ENCODE results near the gene SQSTM1.
"Not testable (repeated sequence)": the region's sequence is repeated elsewhere in the genome, so short reads cannot be mapped to it uniquely, and the experiment has no call there.

The SQSTM1 gene

DNA sequence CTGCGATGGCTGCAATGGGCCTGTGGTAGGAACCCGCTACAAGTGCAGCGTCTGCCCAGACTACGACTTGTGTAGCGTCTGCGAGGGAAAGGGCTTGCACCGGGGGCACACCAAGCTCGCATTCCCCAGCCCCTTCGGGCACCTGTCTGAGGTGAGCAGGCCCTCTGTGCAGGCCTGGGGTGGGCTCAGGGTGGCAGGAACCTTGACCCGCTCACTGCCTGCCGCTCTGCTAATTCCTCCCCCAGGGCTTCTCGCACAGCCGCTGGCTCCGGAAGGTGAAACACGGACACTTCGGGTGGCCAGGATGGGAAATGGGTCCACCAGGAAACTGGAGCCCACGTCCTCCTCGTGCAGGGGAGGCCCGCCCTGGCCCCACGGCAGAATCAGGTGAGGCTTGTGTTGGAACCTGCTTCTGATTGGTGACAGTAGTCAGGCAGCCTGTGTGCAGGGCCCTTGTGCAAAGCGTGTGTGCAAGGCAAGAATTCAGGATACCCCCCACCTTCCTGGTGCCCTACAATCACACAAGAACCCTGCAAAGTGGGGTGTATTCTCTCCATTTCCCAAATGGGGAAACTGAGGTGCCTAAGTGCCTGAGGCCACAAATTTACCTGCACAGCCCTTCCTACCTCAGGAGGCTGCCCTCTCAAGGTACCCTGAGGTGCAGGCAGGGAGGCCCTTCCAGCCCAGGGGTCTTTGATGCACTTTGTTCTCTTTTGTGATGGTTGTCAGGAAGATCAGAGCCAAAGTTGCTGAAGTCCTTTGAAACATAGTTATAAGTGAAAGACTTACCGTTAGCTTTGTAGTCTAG is 3.4 kb downstream of the SQSTM1 start:
- no peak for DNase-seq

DNA sequence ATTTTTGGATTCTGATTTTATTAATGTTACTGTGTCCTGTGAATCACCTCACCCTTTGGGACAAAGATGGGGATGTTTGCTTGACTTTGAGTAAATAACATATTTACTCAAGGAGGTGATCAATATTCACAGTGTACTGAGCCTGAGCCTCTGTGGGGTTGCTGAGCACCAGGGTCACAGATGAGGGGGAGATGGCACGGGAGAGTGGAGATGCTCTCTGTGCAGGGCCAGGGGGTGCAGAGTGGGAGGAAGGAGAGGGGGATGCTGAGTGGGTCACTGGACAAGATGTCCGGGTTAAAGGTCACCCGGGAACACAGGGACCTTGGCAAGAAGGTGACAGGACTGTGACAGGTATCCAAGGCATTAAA is 4.0 kb downstream of the SQSTM1 start:
- DNase-seq = no peak

DNA sequence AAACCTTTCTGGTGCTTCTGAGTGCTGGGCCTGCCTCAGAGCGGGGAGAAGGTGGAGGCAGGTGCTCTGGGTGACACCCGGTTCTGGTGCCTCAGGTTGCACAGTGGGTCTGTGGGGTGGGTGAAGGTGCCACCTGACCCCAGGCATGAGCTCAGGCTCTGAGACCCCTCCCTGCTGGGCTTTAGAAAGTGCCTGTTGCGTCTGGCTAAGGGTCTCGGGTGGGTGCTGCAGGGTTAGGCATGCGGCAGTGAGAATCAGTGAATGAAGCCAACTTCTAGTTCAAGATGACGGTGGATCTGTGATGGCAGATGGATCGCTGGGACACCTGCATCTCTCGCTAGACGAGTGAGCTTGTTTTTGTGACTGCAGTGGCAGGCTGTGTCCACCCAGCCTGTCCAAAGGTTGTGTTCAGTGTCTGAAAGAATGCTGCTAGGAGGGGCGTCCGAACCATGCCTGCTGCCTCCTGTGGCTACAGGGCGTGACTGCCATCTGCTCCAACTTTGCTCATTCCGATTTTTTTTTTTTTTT is 5.0 kb downstream of the SQSTM1 start:
- no peak for DNase-seq

DNA sequence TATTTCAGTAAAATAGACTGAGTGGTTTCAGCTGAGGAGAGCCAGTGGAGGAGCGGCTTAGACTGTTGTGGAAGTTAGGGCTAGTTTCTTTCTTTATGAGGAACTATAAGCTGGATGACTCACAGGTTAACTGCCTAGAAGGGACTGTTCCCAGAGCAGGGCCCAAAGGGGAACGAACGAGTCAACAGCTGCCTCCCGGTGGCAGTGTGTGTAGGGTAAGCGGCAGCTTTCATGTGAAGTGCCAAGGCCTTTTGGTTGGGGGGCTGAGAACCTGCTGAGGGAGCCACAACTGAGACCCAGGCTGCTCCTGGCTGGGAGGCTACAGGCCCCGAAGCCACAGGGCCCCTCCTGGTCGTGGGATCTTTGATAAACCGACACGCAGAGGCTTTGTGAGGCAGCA is 7.0 kb downstream of the SQSTM1 start:
- DNase-seq = no peak

DNA sequence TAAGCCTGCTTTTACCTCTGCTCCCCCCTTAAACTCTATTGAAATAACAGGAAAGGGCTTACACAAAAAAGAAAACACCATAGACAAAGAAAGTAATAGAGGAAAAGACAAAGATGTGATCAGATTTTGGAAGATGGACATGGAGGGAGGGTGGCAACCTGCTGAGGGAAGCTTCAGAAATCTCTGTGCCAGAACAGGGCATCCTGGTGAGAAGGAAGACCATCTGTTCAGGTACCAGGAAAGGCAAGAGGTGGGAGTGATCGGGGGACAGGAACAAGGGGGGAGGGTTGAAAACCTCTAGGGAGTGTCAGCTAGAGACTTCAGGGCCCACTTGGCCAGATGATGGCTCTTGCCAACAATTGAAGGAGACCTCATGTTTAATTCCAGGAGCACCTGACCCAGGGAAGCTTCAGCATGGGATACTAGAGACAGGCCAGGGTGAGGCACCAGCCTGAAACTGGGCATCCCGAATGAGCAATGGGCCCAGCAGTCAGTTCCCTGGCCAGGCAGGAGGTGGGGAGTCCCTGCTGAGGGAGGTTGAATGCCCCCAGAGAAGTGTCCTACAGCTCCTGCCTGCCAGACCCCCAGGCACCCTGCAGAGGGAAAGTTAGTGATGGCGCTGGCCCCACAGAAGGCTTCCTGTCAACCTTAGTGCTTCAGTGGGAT is 8.2 kb downstream of the SQSTM1 start:
- no peak for DNase-seq

DNA sequence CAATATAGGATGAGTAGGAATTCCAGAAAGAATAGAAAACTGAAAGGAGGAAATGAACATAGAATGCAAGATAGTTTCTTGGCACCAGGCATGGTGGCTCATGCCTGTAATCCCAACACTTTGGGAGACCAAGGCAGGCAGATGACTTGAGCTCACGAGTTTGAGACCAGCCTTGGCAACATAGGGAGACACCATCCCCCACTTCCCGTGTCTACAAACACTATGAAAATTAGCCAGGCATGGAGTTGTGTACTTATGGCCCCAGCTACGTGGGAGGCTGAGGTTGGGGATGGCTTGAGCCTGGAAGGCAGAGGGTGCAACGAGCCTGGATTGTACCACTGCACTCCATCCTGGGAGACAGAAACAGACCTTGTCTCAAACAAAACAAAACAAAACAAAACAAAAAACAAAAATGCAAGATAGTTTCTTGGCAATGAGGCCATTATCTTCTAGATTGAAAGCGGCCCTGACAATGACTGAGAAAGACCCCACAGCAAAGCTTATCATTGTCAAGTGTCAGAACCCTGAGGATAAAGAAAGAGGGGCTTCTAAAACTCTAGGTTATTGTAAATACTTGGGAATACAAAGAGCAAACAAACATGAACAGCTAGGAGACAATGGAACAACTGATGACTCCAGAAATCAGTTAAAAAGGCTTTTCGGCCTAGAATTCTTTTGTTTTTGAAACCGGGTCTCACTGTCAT is 9.2 kb downstream of the SQSTM1 start:
- DNase-seq = no peak

DNA sequence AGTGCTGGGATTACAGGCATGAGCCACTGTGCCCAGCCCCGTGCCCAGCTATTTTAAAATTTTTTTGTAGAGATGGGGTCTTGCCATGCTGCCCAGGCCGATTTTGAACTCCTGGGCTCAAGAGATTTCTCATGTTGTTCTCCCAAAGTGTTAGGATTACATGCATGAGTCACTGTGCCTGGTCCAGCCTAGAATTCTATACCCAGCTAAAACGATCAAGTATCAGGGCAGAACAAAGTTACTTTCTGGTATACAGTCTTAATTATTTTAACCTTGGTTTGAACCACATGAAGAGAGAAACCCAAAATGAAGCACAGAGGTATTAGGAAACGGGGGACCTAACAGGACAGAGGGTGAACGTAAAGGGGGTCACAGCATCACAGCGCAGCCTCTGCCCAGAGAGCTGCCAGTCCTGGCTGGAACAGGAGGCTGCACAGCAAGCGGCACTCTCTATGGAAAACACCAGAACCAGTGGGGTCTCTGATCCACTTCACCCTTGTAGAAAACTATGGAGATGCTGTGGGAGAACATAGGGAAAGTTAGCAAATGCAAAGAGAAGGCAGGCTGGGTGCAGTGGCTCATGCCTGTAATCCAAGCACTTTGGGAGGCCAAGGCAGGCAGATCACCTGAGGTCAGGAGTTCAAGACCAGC is 10.2 kb downstream of the SQSTM1 start:
- DNase-seq = no peak

DNA sequence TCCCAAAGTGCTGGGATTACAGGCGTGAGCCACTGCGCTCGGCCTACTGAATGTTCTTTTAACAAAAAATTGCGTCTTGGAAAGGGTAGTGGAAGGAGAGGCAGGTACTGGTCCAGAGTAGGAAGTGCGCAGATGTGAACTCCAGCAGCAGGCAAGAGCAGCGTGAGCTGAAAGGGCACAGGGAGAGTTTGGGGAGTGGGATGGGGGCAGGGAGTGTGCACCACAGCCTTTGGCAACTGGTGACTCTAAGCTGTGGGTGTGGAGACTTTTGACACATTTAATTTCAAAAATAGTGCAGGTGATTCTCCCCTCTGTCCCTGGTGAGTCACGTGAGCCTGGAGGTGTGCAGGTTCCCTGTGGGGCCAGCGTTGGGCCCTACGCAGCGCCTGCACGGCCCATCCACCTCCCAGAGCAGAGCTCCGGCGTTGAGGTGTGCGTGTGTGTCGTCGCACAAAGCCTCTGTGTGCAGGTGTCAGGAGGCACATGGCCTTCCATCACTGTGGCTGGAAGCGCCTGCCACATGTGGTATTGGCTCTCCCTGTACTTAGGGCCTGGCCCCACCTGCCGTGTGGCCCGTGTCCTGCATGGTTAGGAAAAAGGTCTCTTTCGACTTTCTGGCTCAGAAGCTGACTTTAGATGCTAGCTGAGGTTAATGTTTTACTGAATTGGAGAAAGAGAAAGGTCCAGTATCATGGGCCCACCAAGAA is 11.5 kb downstream of the SQSTM1 start:
- DNase-seq = no peak

DNA sequence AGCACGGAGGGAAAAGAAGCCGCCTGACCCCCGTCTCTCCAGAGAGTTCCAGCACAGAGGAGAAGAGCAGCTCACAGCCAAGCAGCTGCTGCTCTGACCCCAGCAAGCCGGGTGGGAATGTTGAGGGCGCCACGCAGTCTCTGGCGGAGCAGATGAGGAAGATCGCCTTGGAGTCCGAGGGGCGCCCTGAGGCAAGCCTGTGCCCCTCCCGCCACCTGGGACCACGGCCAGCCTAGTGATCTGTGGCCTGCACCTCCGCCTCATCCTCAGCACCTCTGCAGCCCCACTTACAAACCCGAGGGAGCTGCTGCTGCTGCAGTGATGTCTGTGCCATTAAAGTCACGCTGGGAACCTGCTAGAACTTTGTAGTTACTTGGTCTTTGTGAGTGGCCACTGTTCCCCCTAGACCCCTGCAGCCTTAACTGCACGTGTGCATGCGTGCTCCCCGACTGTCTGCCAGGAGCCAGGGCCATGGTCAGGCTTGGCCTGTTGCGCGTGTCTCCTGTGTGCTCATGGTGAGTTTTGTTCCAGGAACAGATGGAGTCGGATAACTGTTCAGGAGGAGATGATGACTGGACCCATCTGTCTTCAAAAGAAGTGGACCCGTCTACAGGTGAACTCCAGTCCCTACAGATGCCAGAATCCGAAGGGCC is 12.5 kb downstream of the SQSTM1 start:
- no peak for DNase-seq

DNA sequence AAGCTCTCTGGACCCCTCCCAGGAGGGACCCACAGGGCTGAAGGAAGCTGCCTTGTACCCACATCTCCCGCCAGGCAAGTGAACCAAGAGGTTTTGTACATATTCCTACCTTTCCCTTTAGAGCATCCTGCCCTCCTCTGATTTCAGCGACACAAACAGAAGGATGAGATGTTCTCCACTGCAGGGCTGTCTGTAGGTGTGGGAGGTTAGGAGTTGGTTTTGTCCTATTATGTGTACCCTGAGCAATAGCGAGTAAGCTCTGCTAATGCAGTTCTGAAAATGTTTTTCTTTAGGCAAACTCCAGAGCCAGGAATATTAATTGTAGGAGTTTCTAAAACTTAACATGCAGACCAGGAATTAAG is 13.0 kb downstream of the SQSTM1 start:
- DNase-seq = peak in 2 of 56 donors; percentile 22 to 53

DNA sequence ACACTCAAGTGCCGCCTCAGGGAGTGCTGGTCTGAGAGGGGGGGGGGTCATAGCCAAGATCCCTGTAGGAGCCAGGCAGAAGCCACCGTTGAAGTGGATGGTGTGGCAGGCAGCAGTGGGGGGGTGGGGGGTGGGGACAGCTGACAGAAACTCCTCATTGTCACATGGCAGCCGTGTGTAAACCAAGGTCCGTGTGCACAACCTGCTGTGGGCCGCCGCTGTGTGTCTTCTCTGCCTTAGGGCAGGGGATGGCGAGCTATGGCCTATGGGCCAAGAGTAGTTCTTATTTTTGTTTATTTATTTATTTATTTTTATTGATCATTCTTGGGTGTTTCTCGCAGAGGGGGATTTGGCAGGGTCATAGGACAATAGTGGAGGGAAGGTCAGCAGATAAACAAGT is 13.4 kb downstream of the SQSTM1 start:
- no peak for DNase-seq

DNA sequence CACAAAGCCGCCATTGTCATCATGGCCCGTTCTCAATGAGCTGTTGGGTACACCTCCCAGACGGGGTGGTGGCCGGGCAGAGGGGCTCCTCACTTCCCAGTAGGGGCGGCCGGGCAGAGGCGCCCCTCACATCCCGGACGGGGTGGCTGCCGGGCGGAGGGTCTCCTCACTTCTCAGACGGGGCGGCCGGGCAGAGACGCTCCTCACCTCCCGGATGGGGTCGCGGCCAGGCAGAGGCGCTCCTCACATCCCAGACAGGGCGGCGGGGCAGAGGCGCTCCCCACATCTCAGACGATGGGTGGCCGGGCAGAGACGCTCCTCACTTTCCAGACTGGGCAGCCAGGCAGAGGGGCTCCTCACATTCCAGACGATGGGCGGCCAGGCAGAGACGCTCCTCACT is 14.2 kb downstream of the SQSTM1 start:
- not testable (repeated sequence) for DNase-seq

DNA sequence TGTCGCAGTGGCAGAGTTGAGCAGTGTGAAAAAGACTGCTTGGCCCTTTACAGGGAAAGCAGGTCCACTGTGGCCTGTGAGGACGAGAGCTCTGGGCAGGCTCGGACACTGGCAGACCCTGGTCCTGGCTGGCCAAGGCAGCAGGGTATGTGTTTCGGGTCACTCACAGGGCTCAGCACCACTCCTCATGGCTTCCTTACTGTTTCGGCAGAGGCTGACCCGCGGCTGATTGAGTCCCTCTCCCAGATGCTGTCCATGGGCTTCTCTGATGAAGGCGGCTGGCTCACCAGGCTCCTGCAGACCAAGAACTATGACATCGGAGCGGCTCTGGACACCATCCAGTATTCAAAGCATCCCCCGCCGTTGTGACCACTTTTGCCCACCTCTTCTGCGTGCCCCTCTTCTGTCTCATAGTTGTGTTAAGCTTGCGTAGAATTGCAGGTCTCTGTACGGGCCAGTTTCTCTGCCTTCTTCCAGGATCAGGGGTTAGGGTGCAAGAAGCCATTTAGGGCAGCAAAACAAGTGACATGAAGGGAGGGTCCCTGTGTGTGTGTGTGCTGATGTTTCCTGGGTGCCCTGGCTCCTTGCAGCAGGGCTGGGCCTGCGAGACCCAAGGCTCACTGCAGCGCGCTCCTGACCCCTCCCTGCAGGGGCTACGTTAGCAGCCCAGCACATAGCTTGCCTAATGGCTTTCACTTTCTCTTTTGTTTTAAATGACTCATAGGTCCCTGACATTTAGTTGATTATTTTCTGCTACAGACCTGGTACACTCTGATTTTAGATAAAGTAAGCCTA is 15.7 kb downstream of the SQSTM1 start:
- DNase-seq = no peak

DNA sequence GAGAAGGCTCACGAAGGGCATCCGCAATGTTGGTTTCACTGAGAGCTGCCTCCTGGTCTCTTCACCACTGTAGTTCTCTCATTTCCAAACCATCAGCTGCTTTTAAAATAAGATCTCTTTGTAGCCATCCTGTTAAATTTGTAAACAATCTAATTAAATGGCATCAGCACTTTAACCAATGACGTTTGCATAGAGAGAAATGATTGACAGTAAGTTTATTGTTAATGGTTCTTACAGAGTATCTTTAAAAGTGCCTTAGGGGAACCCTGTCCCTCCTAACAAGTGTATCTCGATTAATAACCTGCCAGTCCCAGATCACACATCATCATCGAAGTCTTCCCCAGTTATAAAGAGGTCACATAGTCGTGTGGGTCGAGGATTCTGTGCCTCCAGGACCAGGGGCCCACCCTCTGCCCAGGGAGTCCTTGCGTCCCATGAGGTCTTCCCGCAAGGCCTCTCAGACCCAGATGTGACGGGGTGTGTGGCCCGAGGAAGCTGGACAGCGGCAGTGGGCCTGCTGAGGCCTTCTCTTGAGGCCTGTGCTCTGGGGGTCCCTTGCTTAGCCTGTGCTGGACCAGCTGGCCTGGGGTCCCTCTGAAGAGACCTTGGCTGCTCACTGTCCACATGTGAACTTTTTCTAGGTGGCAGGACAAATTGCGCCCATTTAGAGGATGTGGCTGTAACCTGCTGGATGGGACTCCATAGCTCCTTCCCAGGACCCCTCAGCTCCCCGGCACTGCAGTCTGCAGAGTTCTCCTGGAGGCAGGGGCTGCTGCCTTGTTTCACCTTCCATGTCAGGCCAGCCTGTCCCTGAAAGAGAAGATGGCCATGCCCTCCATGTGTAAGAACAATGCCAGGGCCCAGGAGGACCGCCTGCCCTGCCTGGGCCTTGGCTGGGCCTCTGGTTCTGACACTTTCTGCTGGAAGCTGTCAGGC is 16.6 kb downstream of the SQSTM1 start:
- no peak for DNase-seq

DNA sequence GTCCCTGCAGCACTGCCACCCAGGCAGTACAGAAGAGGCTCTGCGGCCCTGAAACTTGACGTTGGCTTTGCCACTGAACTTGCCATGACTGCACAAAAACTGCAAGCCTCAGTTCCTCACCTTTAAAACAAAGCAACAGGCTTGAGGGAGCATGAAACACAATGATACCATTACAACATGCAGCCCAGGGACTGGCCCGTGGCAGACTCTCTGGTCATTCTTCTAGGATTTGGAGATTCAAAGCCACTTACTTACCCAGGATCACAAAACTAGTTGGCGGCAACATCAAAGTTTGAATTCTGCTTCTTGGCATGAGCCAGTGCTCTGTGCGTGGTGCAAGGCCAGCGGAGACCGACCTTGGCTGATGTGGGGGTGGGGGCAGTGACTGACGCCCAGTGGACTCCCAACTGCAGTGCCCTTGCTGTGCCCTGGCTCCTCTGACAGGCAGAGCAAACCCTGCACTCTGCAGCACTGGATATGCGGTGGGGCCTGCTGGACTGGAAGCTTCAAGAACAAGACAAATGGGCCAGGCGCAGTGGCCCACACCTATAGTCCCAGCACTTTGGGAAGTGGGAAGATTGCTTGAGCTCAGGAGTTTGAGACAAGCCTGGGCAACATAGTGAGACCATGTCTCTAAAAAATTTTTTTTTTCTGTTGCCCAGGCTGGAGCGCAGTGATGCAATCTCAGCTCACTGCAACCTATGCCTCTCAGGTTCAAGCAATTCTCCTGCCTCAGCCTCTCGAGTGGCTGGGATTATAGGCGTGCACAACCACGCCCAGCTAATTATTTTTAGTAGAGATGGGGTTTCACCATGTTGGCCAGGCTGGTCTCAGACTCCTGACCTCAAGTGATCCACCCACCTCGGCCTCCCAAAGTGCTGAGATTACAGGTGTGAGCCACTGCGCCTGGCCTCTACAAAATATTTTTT is 18.9 kb downstream of the SQSTM1 start:
- DNase-seq = no peak

DNA sequence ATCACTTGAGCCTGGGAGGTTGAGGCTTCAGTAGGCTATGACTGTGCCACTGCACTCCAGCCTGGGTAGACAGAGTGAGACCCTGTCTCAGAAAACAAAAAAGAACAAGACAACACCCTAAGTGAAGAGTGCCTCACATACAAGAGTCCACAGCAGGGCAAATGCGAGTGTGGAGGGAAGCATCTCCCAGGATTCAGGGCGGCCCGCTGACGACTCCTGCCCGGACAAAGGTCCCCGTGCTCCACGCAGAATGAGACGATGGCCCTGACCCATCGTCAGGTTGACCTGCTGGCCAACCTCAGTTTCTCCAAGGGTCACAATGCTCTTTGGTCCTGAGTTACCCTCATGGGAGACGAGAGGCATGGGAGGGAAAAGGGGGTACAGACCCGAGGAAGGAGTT is 19.6 kb downstream of the SQSTM1 start:
- no peak for DNase-seq

DNA sequence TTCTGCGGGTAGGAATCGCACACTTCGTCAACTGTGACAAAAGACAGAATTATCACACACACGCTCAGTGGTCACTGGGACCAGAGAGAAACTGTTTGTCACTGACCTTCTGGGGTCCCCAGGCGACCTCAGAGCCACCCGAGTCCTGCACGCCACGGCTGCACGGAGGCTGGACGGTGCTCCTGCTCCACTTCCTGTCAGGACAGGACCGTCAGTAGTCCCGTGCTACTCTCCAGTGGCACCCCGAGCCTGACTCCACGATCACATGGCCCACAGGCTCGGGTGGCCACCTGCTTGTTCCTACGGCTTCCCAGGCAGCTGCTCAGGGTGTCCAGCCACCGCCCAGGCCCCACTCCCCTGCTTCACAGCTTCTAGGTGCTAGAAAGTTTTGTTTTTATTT is 20.1 kb downstream of the SQSTM1 start:
- DNase-seq = no peak

DNA sequence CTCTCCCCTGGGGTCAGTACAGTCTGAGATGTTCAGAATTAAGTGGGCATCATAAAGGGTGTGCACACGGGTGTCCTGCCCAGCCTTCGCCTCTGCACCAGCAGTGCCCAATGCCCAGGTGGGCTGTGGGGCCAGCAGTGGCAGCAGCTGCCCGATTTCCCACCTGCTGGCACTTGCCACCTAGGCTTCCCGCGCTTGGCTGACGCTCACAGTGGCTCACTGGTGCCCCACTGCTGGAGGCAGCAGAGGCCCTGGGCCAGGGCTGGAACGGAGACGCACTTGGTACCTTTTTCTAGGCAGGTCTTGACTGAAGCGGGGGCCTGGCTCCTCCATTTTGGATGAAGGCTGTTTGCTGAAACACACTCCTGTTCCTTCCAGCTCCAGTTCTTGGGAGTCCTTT is 20.9 kb downstream of the SQSTM1 start:
- no peak for DNase-seq

All from nucleus accumbens (tissue), 56 donors.